Astrocyte of the spinal cord (primary cell): Measurements from ENCODE around the gene TJAP1.
"Not testable (repeated sequence)": the region's sequence is repeated elsewhere in the genome, so short reads cannot be mapped to it uniquely, and the experiment has no call there.

Source experiments
- DNase-seq: peaks from one replicate; pipeline ENCODE4 v3.0.0; 2011; ENCODE audit warnings: low read depth, low spot score
- H3K4me3 ChIP-seq: 2 replicates; pipeline ENCODE4 v1.5.1; 2011; ENCODE audit warnings: low read depth, mild to moderate bottlenecking, low read length, moderate library complexity
- in situ Hi-C: cut with HindIII; loops from 2 replicates; pipeline ENCODE4 v1.10.0; 2017; ENCODE audit warnings: low sequenced_read_pairs
- TF ChIP-seq, protein P1 (sequence below): IDR thresholded peaks from 2 replicates; pipeline ENCODE4 v1.5.1; 2012; ENCODE audit warnings: low read depth, mild to moderate bottlenecking, low read length, inconsistent platforms

The TJAP1 gene

GRCh38 chr6:43459535-43459934, 17.8 kb upstream of the TJAP1 start:
- no peak overlapping the region for H3K4me3 ChIP-seq
- in situ Hi-C loops: no loop called here
- no peak for DNase-seq
- TF ChIP-seq, protein P1, sequence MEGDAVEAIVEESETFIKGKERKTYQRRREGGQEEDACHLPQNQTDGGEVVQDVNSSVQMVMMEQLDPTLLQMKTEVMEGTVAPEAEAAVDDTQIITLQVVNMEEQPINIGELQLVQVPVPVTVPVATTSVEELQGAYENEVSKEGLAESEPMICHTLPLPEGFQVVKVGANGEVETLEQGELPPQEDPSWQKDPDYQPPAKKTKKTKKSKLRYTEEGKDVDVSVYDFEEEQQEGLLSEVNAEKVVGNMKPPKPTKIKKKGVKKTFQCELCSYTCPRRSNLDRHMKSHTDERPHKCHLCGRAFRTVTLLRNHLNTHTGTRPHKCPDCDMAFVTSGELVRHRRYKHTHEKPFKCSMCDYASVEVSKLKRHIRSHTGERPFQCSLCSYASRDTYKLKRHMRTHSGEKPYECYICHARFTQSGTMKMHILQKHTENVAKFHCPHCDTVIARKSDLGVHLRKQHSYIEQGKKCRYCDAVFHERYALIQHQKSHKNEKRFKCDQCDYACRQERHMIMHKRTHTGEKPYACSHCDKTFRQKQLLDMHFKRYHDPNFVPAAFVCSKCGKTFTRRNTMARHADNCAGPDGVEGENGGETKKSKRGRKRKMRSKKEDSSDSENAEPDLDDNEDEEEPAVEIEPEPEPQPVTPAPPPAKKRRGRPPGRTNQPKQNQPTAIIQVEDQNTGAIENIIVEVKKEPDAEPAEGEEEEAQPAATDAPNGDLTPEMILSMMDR: no peak

DNA sequence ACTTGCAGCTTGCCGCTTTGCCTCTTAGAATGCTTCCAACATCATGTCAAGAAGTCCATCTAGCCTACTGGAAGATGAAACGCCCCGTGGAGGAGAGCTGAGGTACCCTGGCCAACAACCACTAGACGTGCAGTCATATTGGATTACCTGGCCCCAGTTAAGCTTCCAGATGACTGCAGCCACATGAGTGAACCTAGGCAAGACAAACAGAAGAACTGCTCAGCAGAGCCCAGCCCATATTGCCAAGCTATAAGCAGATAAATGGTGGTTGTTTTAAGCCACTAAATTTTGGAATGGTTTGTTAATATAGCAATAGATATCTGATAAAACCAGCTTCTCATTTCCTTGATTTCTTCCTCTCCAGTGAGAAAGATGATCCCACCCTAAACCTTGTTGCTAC, 17.3 kb upstream of the TJAP1 start:
- in situ Hi-C loops: no loop called here
- TF ChIP-seq, protein P1: no peak
- no peak overlapping the region for H3K4me3 ChIP-seq
- no peak for DNase-seq

DNA sequence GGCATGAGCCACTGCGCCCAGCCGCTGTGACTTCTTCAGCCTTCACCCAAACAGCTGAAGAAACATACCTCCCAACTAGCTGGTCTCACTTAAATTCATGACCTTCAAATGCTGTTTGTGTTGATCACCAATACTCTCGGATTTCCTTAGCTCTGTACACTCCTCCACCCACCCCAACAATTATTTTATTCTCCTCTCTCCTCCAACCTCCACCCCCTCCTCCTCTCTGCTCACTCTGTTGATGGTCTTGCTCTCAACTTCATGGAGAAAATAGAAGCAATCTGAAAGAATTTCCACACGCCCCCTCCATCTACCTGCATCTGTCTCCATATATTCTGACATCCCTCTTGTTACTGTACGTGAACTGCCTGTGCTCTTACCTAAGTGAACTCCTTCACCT, 15.4 kb upstream of the TJAP1 start:
- TF ChIP-seq, protein P1: no peak
- H3K4me3 ChIP-seq: no peak overlapping the region
- DNase-seq: no peak
- in situ Hi-C loops: no loop called here

DNA sequence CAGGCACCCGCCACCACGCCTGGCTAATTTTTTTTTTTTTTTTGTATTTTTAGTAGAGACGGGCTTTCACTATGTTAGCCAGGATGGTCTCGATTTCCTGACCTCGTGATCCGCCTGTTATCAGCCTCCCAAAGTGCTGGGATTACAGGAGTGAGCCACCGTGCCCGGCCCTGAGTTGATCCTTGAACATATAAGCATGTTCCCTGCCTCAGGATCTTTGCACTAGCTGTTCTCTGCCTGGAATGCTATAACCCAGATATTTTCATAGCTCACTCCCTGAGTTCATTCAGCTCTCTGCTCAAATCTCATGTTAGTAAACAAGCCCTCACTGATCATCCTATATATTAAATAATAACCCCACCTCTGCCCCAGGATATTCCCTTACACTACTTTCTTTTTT, 13.0 kb upstream of the TJAP1 start:
- in situ Hi-C loops: no loop called here
- DNase-seq: no peak
- TF ChIP-seq, protein P1: no peak
- H3K4me3 ChIP-seq: no peak overlapping the region

GRCh38 chr6:43465948-43466347, 11.4 kb upstream of the TJAP1 start:
- no peak overlapping the region for H3K4me3 ChIP-seq
- TF ChIP-seq, protein P1: no peak
- in situ Hi-C loops: no loop called here
- no peak for DNase-seq

GRCh38 chr6:43467265-43467664, 10.1 kb upstream of the TJAP1 start:
- H3K4me3 ChIP-seq, in situ Hi-C loops, DNase-seq: not testable (repeated sequence)

DNA sequence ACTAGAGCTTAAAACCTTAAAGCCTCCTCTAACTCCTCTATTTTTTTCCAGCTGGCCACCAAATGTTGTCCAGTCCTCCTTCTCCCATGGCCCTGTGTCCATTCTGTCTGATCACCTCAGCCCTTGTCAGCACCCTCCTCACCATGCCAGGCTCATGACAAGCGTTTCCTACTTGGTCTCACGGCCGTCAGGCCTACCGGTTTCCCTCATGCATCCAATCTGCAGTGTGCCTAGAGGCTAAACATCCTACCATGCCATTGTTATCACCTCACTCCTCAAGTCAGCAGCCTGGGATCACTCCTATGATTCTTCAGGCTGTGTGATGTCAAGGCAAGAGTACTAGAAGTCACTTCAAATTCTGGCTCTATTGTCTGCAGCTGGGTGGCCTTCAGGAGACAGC, 9.6 kb upstream of the TJAP1 start:
- DNase-seq: no peak
- no peak overlapping the region for H3K4me3 ChIP-seq
- in situ Hi-C loops: no loop called here
- TF ChIP-seq, protein P1: no peak
